Retinal pigment epithelial cell (primary cell): Measurements from ENCODE around the gene NT5DC4.

ENCODE experiments used
- DNase-seq: peaks from one replicate; pipeline ENCODE4 v3.0.0-alpha.2; 2010; ENCODE audit warnings: low read depth
- H3K4me3 ChIP-seq: 2 replicates; pipeline ENCODE4 v1.5.1; 2011; ENCODE audit warnings: mild to moderate bottlenecking, low read length, control low read depth, moderate library complexity
- TF ChIP-seq, protein P1 (sequence below): conservative IDR thresholded peaks from 2 replicates; pipeline ENCODE4 v1.5.1; 2011; ENCODE audit warnings: low read depth, low read length, control low read depth, inconsistent platforms

NT5DC4 gene

GRCh38 chr2:112776113-112776512 lies 55.3 kb downstream of the NT5DC4 start:
- H3K4me3 ChIP-seq = no peak overlapping the region
- TF ChIP-seq, protein P1, sequence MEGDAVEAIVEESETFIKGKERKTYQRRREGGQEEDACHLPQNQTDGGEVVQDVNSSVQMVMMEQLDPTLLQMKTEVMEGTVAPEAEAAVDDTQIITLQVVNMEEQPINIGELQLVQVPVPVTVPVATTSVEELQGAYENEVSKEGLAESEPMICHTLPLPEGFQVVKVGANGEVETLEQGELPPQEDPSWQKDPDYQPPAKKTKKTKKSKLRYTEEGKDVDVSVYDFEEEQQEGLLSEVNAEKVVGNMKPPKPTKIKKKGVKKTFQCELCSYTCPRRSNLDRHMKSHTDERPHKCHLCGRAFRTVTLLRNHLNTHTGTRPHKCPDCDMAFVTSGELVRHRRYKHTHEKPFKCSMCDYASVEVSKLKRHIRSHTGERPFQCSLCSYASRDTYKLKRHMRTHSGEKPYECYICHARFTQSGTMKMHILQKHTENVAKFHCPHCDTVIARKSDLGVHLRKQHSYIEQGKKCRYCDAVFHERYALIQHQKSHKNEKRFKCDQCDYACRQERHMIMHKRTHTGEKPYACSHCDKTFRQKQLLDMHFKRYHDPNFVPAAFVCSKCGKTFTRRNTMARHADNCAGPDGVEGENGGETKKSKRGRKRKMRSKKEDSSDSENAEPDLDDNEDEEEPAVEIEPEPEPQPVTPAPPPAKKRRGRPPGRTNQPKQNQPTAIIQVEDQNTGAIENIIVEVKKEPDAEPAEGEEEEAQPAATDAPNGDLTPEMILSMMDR = no peak
- DNase-seq = no peak

DNA sequence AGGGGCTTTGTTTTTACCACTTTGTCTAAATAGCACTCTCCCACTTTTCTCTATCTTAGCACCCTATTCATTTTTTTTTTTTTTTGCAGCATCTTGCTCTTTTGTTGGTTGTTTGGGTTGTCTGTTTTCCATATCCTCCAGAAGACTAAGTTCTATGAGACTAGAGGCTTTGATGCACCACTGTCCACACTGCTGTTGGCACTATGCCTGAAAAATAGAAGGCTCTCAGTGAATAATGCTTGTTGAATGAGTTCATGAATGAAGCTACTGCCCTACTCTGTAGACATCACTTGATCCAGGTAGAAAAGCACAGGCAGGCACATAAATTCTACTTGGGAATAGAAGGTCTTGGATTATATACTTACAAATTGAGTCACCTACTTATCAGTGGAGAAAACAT lies 56.2 kb downstream of the NT5DC4 start:
- TF ChIP-seq, protein P1 = no peak

DNA sequence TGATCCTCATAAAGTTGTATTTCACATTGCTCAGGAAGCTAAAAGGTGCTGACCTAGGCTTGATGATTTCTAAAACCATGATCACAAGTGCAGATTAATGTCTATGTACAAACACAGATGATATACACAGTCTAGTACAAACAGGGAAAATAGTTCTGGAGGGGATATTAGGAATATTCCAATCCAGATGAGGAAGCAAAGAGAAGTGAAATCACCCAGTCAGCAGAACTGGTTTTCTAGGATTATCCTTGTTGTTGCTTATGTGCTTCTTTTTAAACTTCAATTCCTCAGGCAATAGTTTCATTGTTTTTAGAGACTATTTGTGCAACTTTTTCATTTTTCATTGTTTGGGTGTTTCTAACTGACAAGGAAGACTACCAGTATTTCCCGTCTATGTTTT lies 58.8 kb downstream of the NT5DC4 start:
- TF ChIP-seq, protein P1 = no peak
- H3K4me3 ChIP-seq = no peak overlapping the region
- no peak for DNase-seq

More for the DNA sequence above, 56.2 kb downstream of the NT5DC4 start:
- DNase-seq = no peak
- H3K4me3 ChIP-seq = no peak overlapping the region

DNA sequence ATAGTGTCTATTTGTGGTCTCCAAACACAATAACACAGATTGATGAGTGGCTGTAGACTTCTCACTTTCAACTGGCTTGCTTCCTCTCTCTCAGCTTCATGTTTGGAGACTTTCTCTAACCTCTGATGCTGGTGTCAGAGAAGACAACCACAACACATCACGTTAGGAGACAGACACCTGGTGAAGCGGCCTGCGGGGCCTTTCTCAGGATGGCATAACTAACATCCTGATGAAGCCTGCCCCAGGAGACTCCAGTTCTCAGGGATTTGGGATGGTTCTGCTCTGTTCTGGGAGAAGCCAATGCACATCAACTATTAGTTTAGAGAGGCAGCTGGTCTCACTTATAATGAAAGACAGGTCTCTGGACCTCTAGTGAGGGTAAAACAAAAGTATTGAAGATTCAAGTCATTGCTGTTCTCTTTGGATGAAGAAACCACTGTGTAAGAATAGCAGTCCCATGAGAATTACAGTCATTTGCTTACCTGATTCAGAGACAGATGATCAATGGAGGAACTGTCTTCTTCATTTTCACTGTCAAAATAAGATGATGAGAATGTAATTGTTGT lies 61.5 kb downstream of the NT5DC4 start:
- TF ChIP-seq, protein P1 = no peak
- H3K4me3 ChIP-seq = no peak overlapping the region
- no peak for DNase-seq

- TF ChIP-seq, protein P1 = no peak
- no peak for DNase-seq
- no peak overlapping the region for H3K4me3 ChIP-seq
Observed at GRCh38 chr2:112783187-112783714, 62.4 kb downstream of the NT5DC4 start.

- H3K4me3 ChIP-seq = peak within 1 kb of the TSS; percentile 24
- TF ChIP-seq, protein P1 = no peak
- peak; percentile 43 for DNase-seq
Observed at GRCh38 chr2:112784199-112785189, 63.7 kb downstream of the NT5DC4 start, which contains the start of gene IL1A. Gene IL1A, minus strand, starts transcription at chr2:112784493. Its CDS starts 723 bp downstream, at chr2:112783770.
